ENCODE results near the gene NSF.

GRCh38 chr17:46771561-46772474 lies 181.3 kb downstream of the NSF start:
- TF ChIP-seq GABPA (IDR thresholded peaks at IDR 0.05; ENCODE audit: low read depth) (no peak), EP300 (IDR thresholded peaks at IDR 0.05; ENCODE audit: borderline replicate concordance in 1 of 2, control insufficient read depth in 1 of 2, low read depth in 2 of 2, low read length in 2 of 2) (no peak), POLR2AphosphoS5 (IDR thresholded peaks at IDR 0.05; ENCODE audit: low read length) (no peak), ZBTB40 (IDR thresholded peaks at IDR 0.05; ENCODE audit: borderline replicate concordance) (no peak), CBFB (IDR thresholded peaks at IDR 0.05; ENCODE audit: low read depth) (no peak), BACH1 (IDR thresholded peaks at IDR 0.05; ENCODE audit: borderline replicate concordance) (no peak), SMC3 (IDR thresholded peaks at IDR 0.05; ENCODE audit: borderline replicate concordance, low read length) (no peak), POLR2A (IDR thresholded peaks at IDR 0.05; ENCODE audit: low read depth, low read length) (no peak), SMAD5 (IDR thresholded peaks at IDR 0.05; ENCODE audit: low read depth) (no peak), HDGF (IDR thresholded peaks at IDR 0.05) (no peak), E2F8 (IDR thresholded peaks at IDR 0.05; ENCODE audit: low read depth, partially characterized antibody) (no peak), MYC (IDR thresholded peaks at IDR 0.05; ENCODE audit: insufficient read depth, insufficient read length, insufficient replicate concordance, low read length, severe bottlenecking) (no peak)
- TF ChIP-seq, protein P1, sequence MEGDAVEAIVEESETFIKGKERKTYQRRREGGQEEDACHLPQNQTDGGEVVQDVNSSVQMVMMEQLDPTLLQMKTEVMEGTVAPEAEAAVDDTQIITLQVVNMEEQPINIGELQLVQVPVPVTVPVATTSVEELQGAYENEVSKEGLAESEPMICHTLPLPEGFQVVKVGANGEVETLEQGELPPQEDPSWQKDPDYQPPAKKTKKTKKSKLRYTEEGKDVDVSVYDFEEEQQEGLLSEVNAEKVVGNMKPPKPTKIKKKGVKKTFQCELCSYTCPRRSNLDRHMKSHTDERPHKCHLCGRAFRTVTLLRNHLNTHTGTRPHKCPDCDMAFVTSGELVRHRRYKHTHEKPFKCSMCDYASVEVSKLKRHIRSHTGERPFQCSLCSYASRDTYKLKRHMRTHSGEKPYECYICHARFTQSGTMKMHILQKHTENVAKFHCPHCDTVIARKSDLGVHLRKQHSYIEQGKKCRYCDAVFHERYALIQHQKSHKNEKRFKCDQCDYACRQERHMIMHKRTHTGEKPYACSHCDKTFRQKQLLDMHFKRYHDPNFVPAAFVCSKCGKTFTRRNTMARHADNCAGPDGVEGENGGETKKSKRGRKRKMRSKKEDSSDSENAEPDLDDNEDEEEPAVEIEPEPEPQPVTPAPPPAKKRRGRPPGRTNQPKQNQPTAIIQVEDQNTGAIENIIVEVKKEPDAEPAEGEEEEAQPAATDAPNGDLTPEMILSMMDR (IDR thresholded peaks at IDR 0.05 in 2 of 3, conservative IDR thresholded peaks at IDR 0.05 in 1 of 3; ENCODE audit: control insufficient read depth in 2 of 3, extremely low read depth in 1 of 3, insufficient read depth in 1 of 3, low read depth in 3 of 3, low read length in 3 of 3) = no peak

All from GM12878 (cell line).